ENCODE results near the gene POU3F3.

DNA sequence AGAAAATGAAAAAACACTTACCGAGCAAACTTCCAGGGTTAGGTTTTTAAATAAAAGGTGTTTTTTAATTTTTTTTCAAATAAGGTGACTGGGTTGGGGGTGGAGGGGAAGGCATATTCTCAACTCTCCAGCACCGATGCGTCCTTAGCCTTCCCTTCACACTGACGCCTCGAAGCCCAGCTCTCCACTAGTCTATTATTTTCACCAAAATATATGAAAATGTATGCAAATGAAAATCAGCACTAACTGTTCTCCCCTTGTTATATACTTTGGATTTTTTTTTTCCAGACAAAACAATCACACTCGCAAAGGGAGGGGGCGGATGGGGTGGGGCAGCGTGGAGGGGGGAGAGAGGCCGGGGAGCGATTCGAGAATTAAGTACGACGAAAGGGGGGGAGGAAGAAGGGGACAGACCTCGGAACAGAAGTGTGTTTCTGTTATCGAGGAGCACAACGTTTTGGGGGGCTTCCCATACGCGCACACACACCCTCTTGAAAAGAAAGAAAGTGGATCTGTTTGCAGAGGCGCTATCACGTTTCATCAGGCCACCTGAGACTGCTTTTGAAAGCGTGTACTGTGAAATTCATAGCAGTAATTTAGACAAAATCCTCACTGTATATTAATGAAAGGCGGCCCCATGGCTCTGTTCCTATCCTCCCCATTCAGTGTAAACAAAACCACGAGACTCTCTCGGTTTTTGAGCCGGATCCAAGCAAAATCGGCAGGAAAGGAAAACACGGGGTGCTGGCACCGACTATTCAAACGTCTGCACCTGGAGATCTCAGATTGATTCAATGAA lies 2.4 kb upstream of the POU3F3 start:
- TF ChIP-seq, protein P1, sequence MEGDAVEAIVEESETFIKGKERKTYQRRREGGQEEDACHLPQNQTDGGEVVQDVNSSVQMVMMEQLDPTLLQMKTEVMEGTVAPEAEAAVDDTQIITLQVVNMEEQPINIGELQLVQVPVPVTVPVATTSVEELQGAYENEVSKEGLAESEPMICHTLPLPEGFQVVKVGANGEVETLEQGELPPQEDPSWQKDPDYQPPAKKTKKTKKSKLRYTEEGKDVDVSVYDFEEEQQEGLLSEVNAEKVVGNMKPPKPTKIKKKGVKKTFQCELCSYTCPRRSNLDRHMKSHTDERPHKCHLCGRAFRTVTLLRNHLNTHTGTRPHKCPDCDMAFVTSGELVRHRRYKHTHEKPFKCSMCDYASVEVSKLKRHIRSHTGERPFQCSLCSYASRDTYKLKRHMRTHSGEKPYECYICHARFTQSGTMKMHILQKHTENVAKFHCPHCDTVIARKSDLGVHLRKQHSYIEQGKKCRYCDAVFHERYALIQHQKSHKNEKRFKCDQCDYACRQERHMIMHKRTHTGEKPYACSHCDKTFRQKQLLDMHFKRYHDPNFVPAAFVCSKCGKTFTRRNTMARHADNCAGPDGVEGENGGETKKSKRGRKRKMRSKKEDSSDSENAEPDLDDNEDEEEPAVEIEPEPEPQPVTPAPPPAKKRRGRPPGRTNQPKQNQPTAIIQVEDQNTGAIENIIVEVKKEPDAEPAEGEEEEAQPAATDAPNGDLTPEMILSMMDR (IDR thresholded peaks at IDR 0.05 in 8 of 11, conservative IDR thresholded peaks at IDR 0.05 in 3 of 11): no peak
- TF ChIP-seq POLR2A (IDR thresholded peaks at IDR 0.05): no peak

All from spleen (tissue), 7 donors.